ENCODE results near the gene COX5A. TPM values are rescaled to one million over a fixed set of nuclear protein-coding genes. Genes with fewer than 3 reads are reported as not detected.

Gene COX5A
- total RNA-seq, 4 donors from 2014 or later = 103 to 235 (median 166) TPM

DNA sequence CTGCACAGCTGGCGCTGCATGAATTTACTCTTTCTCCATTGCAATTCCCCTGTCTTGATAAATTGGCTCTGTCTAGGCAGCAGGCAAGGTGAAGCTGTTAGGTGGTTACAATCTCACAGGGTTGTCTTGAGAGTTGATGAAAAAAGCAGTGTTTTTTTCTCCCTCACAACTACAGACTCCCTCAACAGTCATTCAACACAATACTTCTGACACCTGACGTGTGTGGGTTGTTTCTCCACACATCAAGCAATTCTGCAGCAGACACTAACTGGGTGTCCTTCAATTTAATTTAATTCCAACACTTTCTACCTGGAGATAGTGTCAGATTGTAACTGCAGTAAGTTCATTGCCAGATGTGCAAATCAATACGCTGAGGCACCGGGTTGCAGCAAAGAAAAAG lies 59.6 kb downstream of the COX5A start:
- intact Hi-C loops (cut with DNase I) = no loop called here
- no peak for TF ChIP-seq POLR2A (IDR thresholded peaks at IDR 0.05)
- no peak for TF ChIP-seq CTCF (IDR thresholded peaks at IDR 0.05)
- H3K9me3 ChIP-seq = no peaks in the 10 kb centered on the region
- no peaks in the 10 kb centered on the region for H3K27me3 ChIP-seq
- no peak for DNase-seq
- H3K27ac ChIP-seq = no peak overlapping the region
- peaks cover 0 to 6% of the 10 kb centered on the region in 2 donors for H3K4me1 ChIP-seq
- no peak overlapping the region for H3K4me3 ChIP-seq (replicated peaks in 1 of 3)
- H3K36me3 ChIP-seq = no peaks in the 10 kb centered on the region
- 84% methylated on average over 4 of the region's 4 CpGs for WGBS, 2 donors

- DNase-seq = peak; percentile 25 to 31
- H3K27ac ChIP-seq = peak overlapping the region; percentile 82 to 90 (median 88)
- WGBS, 2 donors = 35 to 37% methylated on average over 13 to 16 of the region's 16 CpGs
These were observed 64.0 kb downstream of the COX5A start for GRCh38 chr15:74873756-74874424.

DNA sequence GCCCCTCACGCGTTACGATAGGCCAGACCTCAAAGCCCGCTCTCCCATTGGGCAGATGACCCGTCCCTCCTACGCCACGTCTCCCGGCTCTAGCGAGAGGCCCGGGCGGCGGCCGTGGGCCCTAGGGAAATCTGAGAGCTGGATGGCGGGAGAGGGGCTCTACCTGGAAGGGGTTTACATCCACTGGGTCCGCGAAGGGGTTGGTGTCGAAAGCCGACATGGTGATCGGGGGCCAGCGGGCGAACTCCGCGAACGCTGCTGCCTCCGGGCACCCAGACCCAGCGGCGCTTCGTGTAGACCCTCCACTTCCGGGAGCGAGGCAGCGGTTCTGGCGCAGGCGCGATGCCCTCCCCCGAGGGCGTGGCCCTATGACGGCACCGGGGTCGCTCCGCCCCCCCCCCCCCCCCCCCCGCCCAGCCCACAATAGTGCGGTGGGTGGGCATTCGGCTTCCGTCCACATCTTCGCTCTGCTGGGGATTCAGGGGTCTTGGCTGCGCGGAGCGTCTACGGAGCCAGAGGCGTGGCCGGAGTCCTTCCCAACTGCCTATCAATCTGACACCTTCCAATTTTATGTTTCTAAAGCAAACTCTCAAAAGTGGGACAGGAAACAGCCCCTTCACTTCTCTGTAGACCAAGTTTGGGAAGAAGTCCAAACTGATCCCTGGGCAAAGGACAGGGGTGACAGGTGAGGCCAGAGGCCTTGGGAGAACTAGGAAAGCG lies 64.7 kb downstream of the COX5A start, which contains the start of gene SCAMP2:
TSS of gene SCAMP2 (minus strand) at position 330 of the 720 bp plus-strand sequence. CDS start at position 220, 110 bp downstream.
- Histone ChIP-seq H3K27me3 (no peaks in the 10 kb centered on the region), H3K4me1 (peaks cover 39 to 49% of the 10 kb centered on the region in 2 donors), H3K27ac (peak within 1 kb of the TSS; percentile 82 to 90 (median 88)), H3K36me3 (no peaks in the 10 kb centered on the region), H3K9me3 (no peaks in the 10 kb centered on the region), H3K4me3 (replicated peaks in 1 of 3) (peak within 1 kb of the TSS; percentile 45 to 97 (median 59))
- TF ChIP-seq CTCF (IDR thresholded peaks at IDR 0.05) = no peak
- peak; percentile 56 to 89 for TF ChIP-seq POLR2A (IDR thresholded peaks at IDR 0.05)
- 0 to 1% methylated on average over 3 to 42 of the region's 52 CpGs for WGBS, 2 donors
- intact Hi-C loops (cut with DNase I) = no loop called here
- peak; percentile 94 to 95 for DNase-seq

More at GRCh38 chr15:74873756-74874424, 64.0 kb downstream of the COX5A start:
- no peaks in the 10 kb centered on the region for H3K9me3 ChIP-seq
- peak overlapping the region in 2 of 3 donors; percentile 45 to 97 for H3K4me3 ChIP-seq (replicated peaks in 1 of 3)
- H3K27me3 ChIP-seq = no peaks in the 10 kb centered on the region
- H3K36me3 ChIP-seq = no peaks in the 10 kb centered on the region
- H3K4me1 ChIP-seq = peaks cover 33 to 42% of the 10 kb centered on the region in 2 donors
- TF ChIP-seq CTCF (IDR thresholded peaks at IDR 0.05) (no peak), POLR2A (IDR thresholded peaks at IDR 0.05) (no peak)
- intact Hi-C loops (cut with DNase I) = no loop called here

DNA sequence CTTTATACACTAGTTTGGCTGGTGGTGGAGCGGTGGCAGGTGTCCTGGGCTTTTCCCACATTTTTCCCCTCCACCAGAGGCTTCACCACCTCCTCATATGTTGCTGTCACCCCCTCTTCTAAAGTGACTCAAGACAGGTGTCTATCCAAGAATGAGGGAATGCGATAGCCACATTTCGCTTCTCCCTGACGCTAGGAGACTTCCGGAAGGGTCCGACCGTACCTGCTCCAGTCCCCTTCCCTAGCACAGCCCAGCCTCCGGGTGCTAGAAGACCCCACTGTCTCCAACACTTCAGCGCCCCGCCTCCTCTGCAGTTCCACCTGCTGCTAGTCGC lies 65.2 kb downstream of the COX5A start:
- peak overlapping the region; percentile 45 to 97 (median 59) for H3K4me3 ChIP-seq (replicated peaks in 1 of 3)
- WGBS, 2 donors = 0 to 2% methylated on average over 6 to 11 of the region's 11 CpGs
- intact Hi-C loops (cut with DNase I) = no loop called here
- H3K36me3 ChIP-seq = no peaks in the 10 kb centered on the region
- peak overlapping the region; percentile 82 to 90 (median 88) for H3K27ac ChIP-seq
- H3K9me3 ChIP-seq = no peaks in the 10 kb centered on the region
- DNase-seq = no peak
- H3K4me1 ChIP-seq = peaks cover 39 to 54% of the 10 kb centered on the region in 2 donors
- no peak for TF ChIP-seq POLR2A (IDR thresholded peaks at IDR 0.05)
- TF ChIP-seq CTCF (IDR thresholded peaks at IDR 0.05) = no peak
- no peaks in the 10 kb centered on the region for H3K27me3 ChIP-seq
